HepG2 (cell line): Measurements from ENCODE around the gene SPACA4. TPM values are rescaled to one million over a fixed set of nuclear protein-coding genes. Genes with fewer than 3 reads are reported as not detected.

Experiments used
- ATAC-seq: fragments of 200-7000 bp; cut with Tn5 transposase; 3 replicates; pipeline ENCODE4 v1.9.1; 2020; ENCODE audit warnings: mild to moderate bottlenecking, moderate library complexity
- BruUV-seq: library from RNA; stranded (reverse); fragments of 400-500 nt; replicated peaks from 2 replicates; lab custom pipeline; 2021; lab: Mats Ljungman, UMichigan
- CTCF ChIA-PET: fragments of 300-600 bp; formaldehyde crosslinking; extraction: SDS; loops from one replicate; lab custom pipeline; 2021; ENCODE audit warnings: low total read pairs, inconsistent platforms, low intra/inter-chr PET ratio; lab: Yijun Ruan, JAX
- POLR2A ChIA-PET: fragments of 350-600 bp; sonication (Branson Sonifier 250); formaldehyde crosslinking; loops from one replicate; lab custom pipeline; 2020; ENCODE audit warnings: antibody characterized with exemption, inconsistent platforms; lab: Yijun Ruan, JAX
- DNase-seq: peaks from one replicate; pipeline ENCODE4 v3.0.0-alpha.2; 2015; ENCODE audit warnings: low spot score
- FAIRE-seq: peaks from 3 replicates; lab custom pipeline; 2011; peaks lifted over from hg19 to GRCh38; lab: Jason Lieb, UNC
- H2AFZ ChIP-seq: one replicate; pipeline ENCODE4 v1.6.1; 2011; ENCODE audit warnings: low read length, inconsistent platforms
- H3K27ac ChIP-seq: fragments of 300-600 bp; 3 replicates; pipeline ENCODE4 v1.8.0; 2011; ENCODE audit warnings: mixed run types, mild to moderate bottlenecking, mixed read lengths, low read length, inconsistent platforms; ENCODE audit not compliant: insufficient read depth; ENCODE audit errors: extremely low read length
- H3K27me3 ChIP-seq, 2 experiments: fragments of 200-600 bp in 1 of 2; 2 replicates in 1 of 2; 3 replicates in 1 of 2; pipeline versions ENCODE4 v1.6.0 to v1.8.0; 2011; ENCODE audit warnings: low read length in 2 of 2, mild to moderate bottlenecking in 2 of 2, moderate library complexity in 2 of 2, inconsistent platforms in 1 of 2; ENCODE audit not compliant: insufficient read depth in 2 of 2, control insufficient read depth in 1 of 2
- H3K36me3 ChIP-seq, 2 experiments: fragments of 200-600 bp in 1 of 2; replicated peaks in 1 of 2; 2 replicates in 1 of 2; 3 replicates in 1 of 2; pipeline versions ENCODE4 v1.5.1 to v1.8.0; 2011; ENCODE audit warnings: low read length in 2 of 2, inconsistent platforms in 1 of 2; ENCODE audit not compliant: insufficient read depth in 2 of 2, control insufficient read depth in 1 of 2
- H3K4me1 ChIP-seq: 2 replicates; pipeline ENCODE4 v1.5.1; 2012; ENCODE audit warnings: low read length, inconsistent platforms; ENCODE audit not compliant: insufficient read depth
- H3K4me2 ChIP-seq: 2 replicates; pipeline ENCODE4 v1.6.0; 2011; ENCODE audit warnings: low read depth, low read length, inconsistent platforms
- H3K4me3 ChIP-seq, 3 experiments: fragments of 200-600 bp in 1 of 3; sonication (generic), shearing (Covaris generic) in 1 of 3; replicated peaks in 1 of 3; 2 replicates each; pipeline ENCODE4 v1.5.1; 2011 to 2016; ENCODE audit warnings: low read length in 3 of 3, inconsistent platforms in 2 of 3, low read depth in 2 of 3, mild to moderate bottlenecking in 2 of 3, control low read depth in 1 of 3, mixed read lengths in 1 of 3; ENCODE audit not compliant: insufficient read depth in 1 of 3
- H3K79me2 ChIP-seq: one replicate; pipeline ENCODE4 v1.6.1; 2011; ENCODE audit warnings: low read length, inconsistent platforms; ENCODE audit not compliant: insufficient read depth
- H3K9ac ChIP-seq: 2 replicates; pipeline ENCODE4 v1.6.0; 2011; ENCODE audit warnings: mild to moderate bottlenecking, low read depth, low read length, inconsistent platforms; ENCODE audit not compliant: insufficient read depth
- H3K9me3 ChIP-seq: 2 replicates; pipeline ENCODE4 v1.5.1; 2012; ENCODE audit warnings: mild to moderate bottlenecking, low read length
- H4K20me1 ChIP-seq: 2 replicates; pipeline ENCODE4 v1.6.0; 2011; ENCODE audit warnings: inconsistent platforms, mild to moderate bottlenecking, low read length, moderate library complexity; ENCODE audit not compliant: insufficient read depth
- ZNF121 ChIP-seq: sonication (generic); formaldehyde crosslinking; IDR thresholded peaks from 2 replicates; pipeline ENCODE4 v1.5.0; 2020; ENCODE audit warnings: mild to moderate bottlenecking, missing genetic modification reagents
- ZNF678 ChIP-seq: sonication (generic); formaldehyde crosslinking; IDR thresholded peaks from 2 replicates; pipeline ENCODE4 v1.4.0; 2020; ENCODE audit warnings: mild to moderate bottlenecking, missing genetic modification reagents
- WGBS: methylation state at CpG from one replicate; pipeline ENCODE4 v1.1.6; 2017; ENCODE audit warnings: low lambda C conversion rate; 5-methylcytosine and 5-hydroxymethylcytosine counted together
- in situ Hi-C: cut with HindIII; loops from 2 replicates; pipeline ENCODE4 v1.10.0; 2017; ENCODE audit warnings: low pct_unique_long_range_greater_than_20kb; ENCODE audit not compliant: extremely low pct_ligation_motif_present
- intact Hi-C: fragments of 100-400 bp; cut with micrococcal nuclease; formaldehyde crosslinking; loops from one replicate; pipeline ENCODE4 v1.10.0; 2022; ENCODE audit not compliant: unreplicated experiment
- polyA plus RNA-seq, 8 experiments: library from polyadenylated mRNA; depleted of rRNA in 3 of 8; stranded (reverse) in 7 of 8; unstranded in 1 of 8; fragments of >200 nt; fragmentation: Illumina TruSeq in 4 of 8; extraction: Trizol in 4 of 8; gene quantifications; 2 replicates each; pipeline versions ENCODE4 v1.2.1 to v1.2.3, GENCODE V29; 2011 to 2016; ENCODE audit warnings: low read depth in 4 of 8, missing spikeins in 1 of 8, mixed read lengths in 1 of 8; ENCODE audit not compliant: insufficient read depth in 1 of 8
- total RNA-seq, 5 experiments: library from RNA; depleted of rRNA; stranded (reverse); fragments of >200 nt; fragmentation: Illumina TruSeq; extraction: Trizol; gene quantifications; 2 replicates each; pipeline ENCODE4 v1.2.3, GENCODE V29; 2016; ENCODE audit warnings: low read depth in 1 of 5
- TF ChIP-seq, protein P1 (sequence below): sonication (generic); formaldehyde crosslinking; IDR thresholded peaks from 2 replicates; pipeline ENCODE4 v1.4.0; 2020; ENCODE audit warnings: missing genetic modification reagents, borderline replicate concordance
- TF ChIP-seq, protein P2 (sequence below): sonication (generic); formaldehyde crosslinking; IDR thresholded peaks from 2 replicates; pipeline ENCODE4 v1.5.0; 2020; ENCODE audit warnings: mild to moderate bottlenecking, missing genetic modification reagents, borderline replicate concordance

Gene SPACA4
- total and polyA plus RNA-seq, 2 of the 13 experiments (the other 11 are each of a cell fraction or from before 2014, with no cell fraction given) = not detected

GRCh38 chr19:48642862-48643261, 36.3 kb downstream of the SPACA4 start:
- in situ Hi-C loops = no loop called here
- Histone ChIP-seq H3K79me2 (no peaks in the 10 kb centered on the region), H3K36me3 (no peaks in the 10 kb centered on the region), H3K27me3 (peaks cover 1 to 8% of the 10 kb centered on the region in 2 experiments; a peak in 4 of 5 replicates), H3K4me2 (no peak overlapping the region), H3K27ac (no peak overlapping the region), H3K9me3 (no peaks in the 10 kb centered on the region), H4K20me1 (no peaks in the 10 kb centered on the region), H3K4me1 (peaks cover 37% of the 10 kb centered on the region), H3K4me3 (no peak overlapping the region), H2AFZ (no peak overlapping the region), H3K9ac (no peak overlapping the region)
- ChIA-PET CTCF (no interaction called here), POLR2A (interaction anchor here (1.6 kb wide), 1 partner anchor 24 kb away, joined by 3 read pairs; the partner anchor contains the start of genes RPL18 and SPHK2)
- TF ChIP-seq ZNF678 (CRISPR knock-in tag) (no peak), ZNF121 (CRISPR knock-in tag) (0 out of 2 replicates have a peak, but pooled peaks have one; percentile 24)
- WGBS = 87% methylated on average over 5 of the region's 5 CpGs
- intact Hi-C loops = no loop called here
- BruUV-seq = no TSS peak
- DNase-seq (no peak), ATAC-seq (no peak), FAIRE-seq (no peak)

- H3K9ac ChIP-seq = no peak overlapping the region
- intact Hi-C loops = no loop called here
- DNase-seq (no peak), ATAC-seq (no peak), FAIRE-seq (no peak)
- H3K79me2 ChIP-seq = no peaks in the 10 kb centered on the region
- H3K36me3 ChIP-seq = no peaks in the 10 kb centered on the region
- CTCF ChIA-PET = no interaction called here
- no peaks in the 10 kb centered on the region for H4K20me1 ChIP-seq
- no peak overlapping the region for H3K27ac ChIP-seq
- BruUV-seq = no TSS peak
- no peak overlapping the region for H3K4me2 ChIP-seq
- no peak overlapping the region for H3K4me3 ChIP-seq
- peaks cover 22% of the 10 kb centered on the region for H3K4me1 ChIP-seq
- in situ Hi-C loops = no loop called here
- no peaks in the 10 kb centered on the region for H3K9me3 ChIP-seq
- no peak overlapping the region for H2AFZ ChIP-seq
- POLR2A ChIA-PET = interaction anchor here (1.5 to 3.4 kb wide), 3 partner anchors 10 to 125 kb away, joined by 4 to 16 read pairs (median 5); no protein-coding TSS in a partner anchor
- TF ChIP-seq, protein P1, sequence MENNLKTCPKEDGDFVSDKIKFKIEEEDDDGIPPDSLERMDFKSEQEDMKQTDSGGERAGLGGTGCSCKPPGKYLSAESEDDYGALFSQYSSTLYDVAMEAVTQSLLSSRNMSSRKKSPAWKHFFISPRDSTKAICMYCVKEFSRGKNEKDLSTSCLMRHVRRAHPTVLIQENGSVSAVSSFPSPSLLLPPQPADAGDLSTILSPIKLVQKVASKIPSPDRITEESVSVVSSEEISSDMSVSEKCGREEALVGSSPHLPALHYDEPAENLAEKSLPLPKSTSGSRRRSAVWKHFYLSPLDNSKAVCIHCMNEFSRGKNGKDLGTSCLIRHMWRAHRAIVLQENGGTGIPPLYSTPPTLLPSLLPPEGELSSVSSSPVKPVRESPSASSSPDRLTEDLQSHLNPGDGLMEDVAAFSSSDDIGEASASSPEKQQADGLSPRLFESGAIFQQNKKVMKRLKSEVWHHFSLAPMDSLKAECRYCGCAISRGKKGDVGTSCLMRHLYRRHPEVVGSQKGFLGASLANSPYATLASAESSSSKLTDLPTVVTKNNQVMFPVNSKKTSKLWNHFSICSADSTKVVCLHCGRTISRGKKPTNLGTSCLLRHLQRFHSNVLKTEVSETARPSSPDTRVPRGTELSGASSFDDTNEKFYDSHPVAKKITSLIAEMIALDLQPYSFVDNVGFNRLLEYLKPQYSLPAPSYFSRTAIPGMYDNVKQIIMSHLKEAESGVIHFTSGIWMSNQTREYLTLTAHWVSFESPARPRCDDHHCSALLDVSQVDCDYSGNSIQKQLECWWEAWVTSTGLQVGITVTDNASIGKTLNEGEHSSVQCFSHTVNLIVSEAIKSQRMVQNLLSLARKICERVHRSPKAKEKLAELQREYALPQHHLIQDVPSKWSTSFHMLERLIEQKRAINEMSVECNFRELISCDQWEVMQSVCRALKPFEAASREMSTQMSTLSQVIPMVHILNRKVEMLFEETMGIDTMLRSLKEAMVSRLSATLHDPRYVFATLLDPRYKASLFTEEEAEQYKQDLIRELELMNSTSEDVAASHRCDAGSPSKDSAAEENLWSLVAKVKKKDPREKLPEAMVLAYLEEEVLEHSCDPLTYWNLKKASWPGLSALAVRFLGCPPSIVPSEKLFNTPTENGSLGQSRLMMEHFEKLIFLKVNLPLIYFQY (CRISPR knock-in tag) = no peak
- TF ChIP-seq, protein P2, sequence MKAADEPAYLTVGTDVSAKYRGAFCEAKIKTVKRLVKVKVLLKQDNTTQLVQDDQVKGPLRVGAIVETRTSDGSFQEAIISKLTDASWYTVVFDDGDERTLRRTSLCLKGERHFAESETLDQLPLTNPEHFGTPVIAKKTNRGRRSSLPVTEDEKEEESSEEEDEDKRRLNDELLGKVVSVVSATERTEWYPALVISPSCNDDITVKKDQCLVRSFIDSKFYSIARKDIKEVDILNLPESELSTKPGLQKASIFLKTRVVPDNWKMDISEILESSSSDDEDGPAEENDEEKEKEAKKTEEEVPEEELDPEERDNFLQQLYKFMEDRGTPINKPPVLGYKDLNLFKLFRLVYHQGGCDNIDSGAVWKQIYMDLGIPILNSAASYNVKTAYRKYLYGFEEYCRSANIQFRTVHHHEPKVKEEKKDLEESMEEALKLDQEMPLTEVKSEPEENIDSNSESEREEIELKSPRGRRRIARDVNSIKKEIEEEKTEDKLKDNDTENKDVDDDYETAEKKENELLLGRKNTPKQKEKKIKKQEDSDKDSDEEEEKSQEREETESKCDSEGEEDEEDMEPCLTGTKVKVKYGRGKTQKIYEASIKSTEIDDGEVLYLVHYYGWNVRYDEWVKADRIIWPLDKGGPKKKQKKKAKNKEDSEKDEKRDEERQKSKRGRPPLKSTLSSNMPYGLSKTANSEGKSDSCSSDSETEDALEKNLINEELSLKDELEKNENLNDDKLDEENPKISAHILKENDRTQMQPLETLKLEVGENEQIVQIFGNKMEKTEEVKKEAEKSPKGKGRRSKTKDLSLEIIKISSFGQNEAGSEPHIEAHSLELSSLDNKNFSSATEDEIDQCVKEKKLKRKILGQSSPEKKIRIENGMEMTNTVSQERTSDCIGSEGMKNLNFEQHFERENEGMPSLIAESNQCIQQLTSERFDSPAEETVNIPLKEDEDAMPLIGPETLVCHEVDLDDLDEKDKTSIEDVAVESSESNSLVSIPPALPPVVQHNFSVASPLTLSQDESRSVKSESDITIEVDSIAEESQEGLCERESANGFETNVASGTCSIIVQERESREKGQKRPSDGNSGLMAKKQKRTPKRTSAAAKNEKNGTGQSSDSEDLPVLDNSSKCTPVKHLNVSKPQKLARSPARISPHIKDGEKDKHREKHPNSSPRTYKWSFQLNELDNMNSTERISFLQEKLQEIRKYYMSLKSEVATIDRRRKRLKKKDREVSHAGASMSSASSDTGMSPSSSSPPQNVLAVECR = 0 out of 2 replicates have a peak, but pooled peaks have one; percentile 13
- peaks cover 1 to 4% of the 10 kb centered on the region in 2 experiments; a peak in 4 of 5 replicates for H3K27me3 ChIP-seq
- 71% methylated on average over 4 of the region's 4 CpGs for WGBS
Measured at GRCh38 chr19:48644355-48644754, 37.8 kb downstream of the SPACA4 start.
